Activated T-cell treated with anti-CD3 and anti-CD28 coated beads, Interleukin-2, amount 50 U/mL, for 48 hours (primary cell): Measurements from ENCODE around the gene PPP6R3.
"Not testable (repeated sequence)": the region's sequence is repeated elsewhere in the genome, so short reads cannot be mapped to it uniquely, and the experiment has no call there.

Experiments used
- DNase-seq, 2 experiments: peaks; one replicate each; pipeline ENCODE4 v3.0.0-alpha.2; 2020

PPP6R3 gene, protein sequence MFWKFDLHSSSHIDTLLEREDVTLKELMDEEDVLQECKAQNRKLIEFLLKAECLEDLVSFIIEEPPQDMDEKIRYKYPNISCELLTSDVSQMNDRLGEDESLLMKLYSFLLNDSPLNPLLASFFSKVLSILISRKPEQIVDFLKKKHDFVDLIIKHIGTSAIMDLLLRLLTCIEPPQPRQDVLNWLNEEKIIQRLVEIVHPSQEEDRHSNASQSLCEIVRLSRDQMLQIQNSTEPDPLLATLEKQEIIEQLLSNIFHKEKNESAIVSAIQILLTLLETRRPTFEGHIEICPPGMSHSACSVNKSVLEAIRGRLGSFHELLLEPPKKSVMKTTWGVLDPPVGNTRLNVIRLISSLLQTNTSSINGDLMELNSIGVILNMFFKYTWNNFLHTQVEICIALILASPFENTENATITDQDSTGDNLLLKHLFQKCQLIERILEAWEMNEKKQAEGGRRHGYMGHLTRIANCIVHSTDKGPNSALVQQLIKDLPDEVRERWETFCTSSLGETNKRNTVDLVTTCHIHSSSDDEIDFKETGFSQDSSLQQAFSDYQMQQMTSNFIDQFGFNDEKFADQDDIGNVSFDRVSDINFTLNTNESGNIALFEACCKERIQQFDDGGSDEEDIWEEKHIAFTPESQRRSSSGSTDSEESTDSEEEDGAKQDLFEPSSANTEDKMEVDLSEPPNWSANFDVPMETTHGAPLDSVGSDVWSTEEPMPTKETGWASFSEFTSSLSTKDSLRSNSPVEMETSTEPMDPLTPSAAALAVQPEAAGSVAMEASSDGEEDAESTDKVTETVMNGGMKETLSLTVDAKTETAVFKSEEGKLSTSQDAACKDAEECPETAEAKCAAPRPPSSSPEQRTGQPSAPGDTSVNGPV

DNA sequence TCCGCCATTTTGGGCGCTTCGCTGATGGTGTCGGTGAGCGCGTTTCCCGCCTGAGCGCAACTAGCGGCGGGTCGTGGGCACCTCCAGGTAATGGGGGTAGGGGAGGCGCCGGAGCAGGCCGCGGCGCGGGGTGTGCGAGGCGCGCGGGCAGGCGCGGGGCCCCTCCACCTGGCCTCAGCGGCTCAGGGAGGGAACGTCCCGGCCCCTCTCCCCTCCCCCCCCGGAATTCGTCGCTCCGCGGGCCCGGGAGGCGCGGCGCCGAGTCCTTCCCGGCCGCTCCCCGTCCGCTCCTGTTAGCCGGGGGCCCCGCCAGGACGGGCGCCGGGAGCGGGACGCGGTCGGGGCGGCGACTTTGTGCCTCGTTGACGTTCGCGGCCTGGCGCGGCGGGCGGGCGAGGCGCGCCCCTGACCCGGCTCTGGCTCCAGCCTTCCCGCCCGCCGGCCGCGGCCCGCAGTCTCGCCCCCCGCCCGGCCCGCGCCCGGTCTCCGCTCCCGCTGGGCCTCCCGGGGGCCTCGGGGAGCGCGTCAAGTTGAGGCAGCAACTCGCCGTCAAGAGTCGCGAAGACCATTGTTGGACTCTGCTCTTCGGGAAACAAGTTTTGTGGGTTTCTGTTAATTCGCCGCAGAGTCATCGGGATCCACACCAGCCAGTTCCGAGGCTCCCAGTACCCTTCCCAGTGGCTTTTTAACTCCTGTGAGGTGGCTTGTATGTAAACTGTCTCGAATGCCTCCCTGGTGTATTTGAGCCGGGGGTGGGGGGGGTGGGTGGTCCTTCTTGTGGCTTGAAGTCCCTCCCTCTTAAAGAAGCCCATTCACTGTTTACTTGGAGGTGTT, at the start of gene PPP6R3:
Gene PPP6R3 (plus strand): TSS at position 12 of the 834 bp plus-strand sequence. CDS start 76,913 bp downstream, outside the sequence.
- DNase-seq = peak in 1 of 2 experiments; percentile 43

GRCh38 chr11:68411501-68411991, 49.0 kb upstream of the PPP6R3 start:
- no peak for DNase-seq

DNA sequence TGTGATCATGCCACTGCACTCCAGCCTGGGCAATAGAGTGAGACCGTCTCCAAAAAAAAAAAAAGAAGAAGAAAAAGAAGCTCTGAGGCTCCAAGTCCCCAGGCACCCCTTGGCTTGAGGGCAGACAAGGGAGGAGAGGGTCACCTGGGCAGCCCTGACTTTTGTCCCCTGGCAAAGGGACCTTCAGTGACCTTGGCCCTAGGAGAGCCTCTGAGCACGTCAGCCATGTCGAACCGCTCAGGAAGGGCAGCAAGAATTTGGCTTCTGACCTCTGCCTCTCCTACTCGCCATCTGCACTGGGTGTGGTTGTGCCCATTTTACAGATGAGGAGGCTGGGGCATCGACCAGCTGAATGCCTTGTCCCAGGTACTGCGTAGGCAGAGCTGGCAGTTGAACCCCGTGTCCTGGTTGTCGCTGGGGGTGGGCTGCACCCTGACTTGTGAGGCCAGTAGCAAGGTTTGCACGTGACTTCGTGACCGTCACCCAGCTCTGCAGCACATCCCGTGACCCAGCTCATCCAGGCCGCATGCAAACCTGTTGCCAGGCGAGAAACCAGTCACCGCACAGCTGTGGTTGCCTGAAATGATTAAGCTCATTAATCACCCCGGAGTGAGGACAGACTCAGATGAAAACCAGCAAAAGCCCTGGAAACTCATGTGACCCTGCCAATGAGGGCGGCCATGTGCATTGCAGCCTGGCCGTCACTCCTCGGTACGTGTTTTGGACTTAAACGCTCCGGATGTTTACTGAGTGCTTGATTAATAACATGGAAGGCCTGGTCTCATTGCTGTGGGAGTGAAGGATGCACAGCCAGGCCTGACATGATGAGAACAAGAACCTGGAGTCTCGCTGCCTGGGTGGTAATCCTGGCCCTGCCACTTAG, 47.7 kb upstream of the PPP6R3 start:
- DNase-seq = peak; percentile 54 to 63

GRCh38 chr11:68413591-68413999, 47.0 kb upstream of the PPP6R3 start:
- DNase-seq = no peak

DNA sequence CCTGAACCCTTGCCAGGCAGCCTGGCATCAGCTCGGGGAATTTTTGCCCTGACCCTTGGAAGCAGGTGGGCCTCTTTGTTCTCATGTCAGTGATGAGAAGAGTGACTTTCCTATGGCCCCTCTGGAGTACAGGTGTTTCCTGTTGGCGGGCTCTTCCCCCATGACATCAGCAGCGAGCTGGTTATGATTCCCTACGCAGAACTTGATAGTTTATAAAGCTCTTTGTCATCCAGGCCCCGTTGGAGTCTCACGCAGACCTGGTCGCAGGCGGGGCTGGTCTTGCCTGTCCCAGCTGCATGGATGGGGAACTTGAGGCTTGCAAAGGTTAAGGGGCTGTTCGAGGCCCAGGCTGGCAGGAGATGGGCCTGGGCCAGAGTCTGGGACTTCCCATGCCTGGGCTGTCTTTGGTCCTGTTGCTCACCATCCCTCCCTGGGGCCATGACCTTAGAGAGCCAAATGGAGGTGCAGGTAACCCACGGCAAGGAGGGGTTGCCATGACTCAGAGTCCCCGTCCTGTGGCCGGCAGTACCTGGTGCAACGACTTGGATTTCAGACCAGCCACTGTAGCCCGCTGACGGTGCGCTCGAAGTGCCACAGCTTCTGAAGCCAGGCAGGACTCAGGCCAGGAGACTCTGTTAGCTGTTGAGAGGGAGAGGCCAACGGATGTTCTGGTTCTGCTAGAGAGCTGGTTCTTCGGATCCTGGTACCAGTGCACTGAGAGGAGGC, 45.9 kb upstream of the PPP6R3 start:
- no peak for DNase-seq

- no peak for DNase-seq
Observed at GRCh38 chr11:68416070-68416578, 44.4 kb upstream of the PPP6R3 start.

- no peak for DNase-seq
Observed at GRCh38 chr11:68418648-68419047, 41.9 kb upstream of the PPP6R3 start.

DNA sequence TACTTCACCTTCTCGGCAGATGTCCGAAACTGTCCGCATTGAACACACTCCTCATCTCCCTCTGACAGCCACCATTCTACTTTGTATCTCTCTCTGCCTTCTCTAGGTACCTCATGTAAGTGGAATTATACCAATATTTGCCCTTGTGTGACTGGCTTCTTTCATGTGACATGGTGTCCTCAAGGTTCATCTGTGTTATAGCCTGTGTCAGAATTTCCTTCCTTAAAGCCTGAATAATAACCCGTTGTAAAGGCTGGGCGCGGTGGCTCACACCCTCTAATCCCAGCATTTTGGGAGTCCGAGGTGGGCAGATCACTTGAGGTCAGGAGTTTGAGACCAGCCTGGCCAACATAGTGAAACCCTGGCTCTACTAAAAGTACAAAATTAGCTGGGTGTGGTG, 40.4 kb upstream of the PPP6R3 start:
- no peak for DNase-seq

DNA sequence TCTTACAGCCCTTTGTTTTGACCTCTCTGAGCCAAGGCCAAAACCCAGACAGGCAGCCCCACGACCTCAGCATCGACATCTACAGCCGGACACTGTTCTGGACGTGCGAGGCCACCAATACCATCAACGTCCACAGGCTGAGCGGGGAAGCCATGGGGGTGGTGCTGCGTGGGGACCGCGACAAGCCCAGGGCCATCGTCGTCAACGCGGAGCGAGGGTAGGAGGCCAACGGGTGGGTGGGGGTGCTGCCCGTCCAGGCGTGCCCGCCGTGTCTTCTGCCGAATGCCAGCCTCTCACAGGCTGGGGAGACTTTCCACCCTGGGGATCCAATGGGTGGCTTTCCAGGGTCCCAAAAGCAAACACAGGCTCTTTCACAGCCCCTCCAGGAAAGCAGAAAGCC, 37.1 kb upstream of the PPP6R3 start:
- no peak for DNase-seq

DNA sequence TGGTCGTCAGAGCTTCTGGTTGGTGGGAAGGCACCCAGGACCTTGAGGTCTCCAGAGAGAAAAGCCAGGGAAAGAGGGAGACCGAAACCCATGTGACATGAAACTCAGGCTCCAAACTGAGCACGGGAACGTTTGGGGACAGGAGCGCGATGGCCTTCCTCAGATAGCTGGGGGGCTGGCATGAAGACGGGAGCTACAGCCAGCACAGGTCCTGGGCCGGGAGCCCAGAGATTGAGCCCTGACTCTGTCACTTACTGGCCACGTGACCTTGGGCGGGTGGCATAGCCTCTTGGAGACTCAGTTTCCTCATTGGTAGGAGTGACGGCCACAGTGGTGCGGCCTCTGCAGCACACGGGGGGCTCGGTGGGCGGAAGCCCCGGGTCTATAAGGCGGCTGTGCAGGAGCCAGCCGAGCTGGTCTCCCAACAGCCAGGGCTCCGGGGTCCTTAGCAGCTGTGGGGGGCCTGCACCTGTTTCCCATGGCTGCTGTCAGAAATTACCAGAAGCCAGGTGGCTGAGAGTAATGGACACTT, 36.4 kb upstream of the PPP6R3 start:
- no peak for DNase-seq

GRCh38 chr11:68424981-68425865, 35.3 kb upstream of the PPP6R3 start:
- no peak for DNase-seq

DNA sequence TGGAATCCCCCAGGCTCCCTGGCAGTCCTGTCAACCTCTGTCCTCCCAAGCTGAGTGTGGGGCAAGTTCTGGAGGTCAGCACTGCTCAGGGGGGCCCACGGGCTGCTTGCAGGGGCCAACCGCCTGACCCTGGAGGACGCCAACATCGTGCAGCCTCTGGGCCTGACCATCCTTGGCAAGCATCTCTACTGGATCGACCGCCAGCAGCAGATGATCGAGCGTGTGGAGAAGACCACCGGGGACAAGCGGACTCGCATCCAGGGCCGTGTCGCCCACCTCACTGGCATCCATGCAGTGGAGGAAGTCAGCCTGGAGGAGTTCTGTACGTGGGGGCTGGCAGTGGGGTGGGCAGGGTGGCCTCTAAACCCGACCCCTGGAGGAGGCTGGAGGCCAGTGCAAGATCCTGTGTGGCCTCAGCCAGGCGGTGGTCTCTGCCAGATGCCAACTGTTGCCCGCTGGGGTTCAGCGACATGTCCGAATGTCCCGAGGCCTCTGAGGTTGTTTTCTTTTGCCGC, 34.6 kb upstream of the PPP6R3 start:
- DNase-seq = no peak

DNA sequence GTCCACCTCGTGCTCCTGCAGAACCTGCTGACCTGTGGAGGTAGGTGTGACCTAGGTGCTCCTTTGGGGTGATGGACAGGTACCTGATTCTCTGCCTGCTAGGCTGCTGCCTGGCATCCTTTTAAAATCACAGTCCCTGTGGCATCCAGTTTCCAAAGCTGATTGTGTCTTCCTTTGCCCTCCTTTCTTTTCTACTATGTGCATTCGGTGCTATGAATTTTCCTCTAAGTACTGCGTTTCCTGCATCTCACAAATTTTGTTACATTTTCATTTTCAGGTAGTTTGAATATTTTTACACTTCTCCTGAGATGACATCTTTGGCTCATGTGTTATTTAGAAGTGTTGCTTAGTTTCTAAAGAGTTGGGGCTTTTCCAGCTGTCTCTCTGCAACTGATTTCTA, 30.9 kb upstream of the PPP6R3 start:
- no peak for DNase-seq

DNA sequence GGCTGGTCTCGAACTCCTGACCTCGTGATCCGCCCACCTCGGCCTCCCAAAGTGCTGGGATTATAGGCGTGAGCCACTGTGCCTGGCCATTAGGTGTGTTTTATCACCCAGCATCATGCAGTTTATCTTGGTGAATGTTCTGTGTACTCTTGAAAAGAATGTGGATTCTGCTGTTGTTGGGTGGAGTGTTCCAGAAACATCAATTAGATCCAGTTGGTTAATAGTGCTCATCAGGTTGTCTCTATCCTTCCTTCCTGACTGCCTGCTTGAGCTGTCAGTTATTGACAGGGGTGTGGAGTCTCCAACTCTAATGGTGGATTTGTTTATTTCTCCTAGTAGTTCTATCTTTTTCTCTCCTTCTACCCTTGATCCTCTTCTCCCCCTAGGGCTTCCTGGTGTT, 30.2 kb upstream of the PPP6R3 start:
- no peak for DNase-seq

DNA sequence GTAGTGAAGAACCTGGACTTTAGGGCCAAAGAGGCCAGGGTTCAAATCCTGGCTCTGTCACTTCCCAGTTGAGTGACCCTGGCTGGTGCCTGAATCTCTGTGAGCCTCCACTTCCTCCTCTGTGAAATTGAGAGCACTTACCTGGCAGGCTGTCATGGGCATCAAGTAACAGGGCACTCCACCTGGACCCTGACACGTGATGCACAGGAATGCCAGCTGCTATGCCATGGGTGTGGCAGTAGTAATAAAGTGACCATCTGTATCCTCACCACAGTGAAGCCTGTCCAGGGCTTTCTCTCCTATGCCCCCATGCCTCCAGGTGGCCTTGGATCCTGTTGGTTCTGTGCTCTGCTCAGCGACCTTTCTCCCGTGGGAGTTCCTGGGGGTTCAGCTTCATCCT, 29.8 kb upstream of the PPP6R3 start:
- no peak for DNase-seq

GRCh38 chr11:68431984-68432645, 28.4 kb upstream of the PPP6R3 start:
- DNase-seq = no peak

DNA sequence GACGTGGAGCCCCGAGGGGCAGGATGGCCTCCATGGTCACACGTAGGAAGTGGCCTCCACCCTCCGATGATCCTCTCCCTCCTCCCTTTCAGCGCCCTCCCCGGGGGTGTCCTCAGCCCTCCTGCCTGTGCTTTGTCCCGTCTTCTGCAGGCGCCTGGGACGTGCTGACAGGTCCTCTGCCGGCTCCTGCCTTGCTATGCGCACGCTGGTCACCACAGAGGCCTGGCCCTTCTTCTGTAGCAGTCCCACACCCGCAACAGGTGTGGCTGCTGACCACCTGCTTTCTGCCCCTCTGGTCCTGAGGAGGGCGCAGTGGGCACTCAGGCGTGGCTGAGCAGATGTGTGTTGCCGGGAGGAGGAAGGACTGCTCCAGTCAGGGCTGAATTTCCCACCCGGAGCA, 27.7 kb upstream of the PPP6R3 start:
- DNase-seq = no peak

DNA sequence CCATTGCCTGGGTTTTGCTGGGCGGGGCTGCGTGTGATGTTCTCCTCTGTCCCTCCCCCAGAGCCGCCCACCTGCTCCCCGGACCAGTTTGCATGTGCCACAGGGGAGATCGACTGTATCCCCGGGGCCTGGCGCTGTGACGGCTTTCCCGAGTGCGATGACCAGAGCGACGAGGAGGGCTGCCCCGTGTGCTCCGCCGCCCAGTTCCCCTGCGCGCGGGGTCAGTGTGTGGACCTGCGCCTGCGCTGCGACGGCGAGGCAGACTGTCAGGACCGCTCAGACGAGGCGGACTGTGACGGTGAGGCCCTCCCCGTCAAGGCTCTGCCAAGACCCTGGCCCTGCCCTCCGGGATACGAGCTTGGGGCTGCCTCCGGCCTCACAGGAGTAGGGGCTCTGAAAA, 27.0 kb upstream of the PPP6R3 start:
- no peak for DNase-seq

DNA sequence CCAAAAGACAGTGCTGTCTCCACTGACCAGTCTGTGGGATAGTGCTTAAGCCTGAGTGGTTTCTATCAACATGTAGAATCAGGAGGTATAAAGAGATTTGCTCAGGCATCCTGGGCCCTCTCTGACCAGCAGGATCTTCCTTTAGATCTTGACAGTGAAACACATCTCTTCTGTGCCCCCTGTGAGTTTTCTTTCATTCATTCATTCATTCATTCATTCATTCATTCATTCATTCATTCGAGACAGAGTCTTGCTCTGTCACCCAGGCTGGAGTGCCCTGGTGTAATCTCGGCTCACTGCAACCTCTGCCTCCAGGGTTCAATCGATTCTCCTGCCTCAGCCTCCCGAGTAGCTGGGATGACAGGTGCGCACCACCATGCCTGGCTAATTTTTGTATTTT, 26.4 kb upstream of the PPP6R3 start:
- not testable (repeated sequence) for DNase-seq
